Midbrain (tissue), 1 donor: ENCODE results near the gene GGTLC2.
"Not testable (repeated sequence)": the region's sequence is repeated elsewhere in the genome, so short reads cannot be mapped to it uniquely, and the experiment has no call there.

ENCODE experiments used
- DNase-seq: peaks from one replicate; lab custom pipeline; 2025; lab: John Stamatoyannopoulos, UW

GGTLC2 gene

GRCh38 chr22:22638313-22638712 is 6.1 kb upstream of the GGTLC2 start:
- DNase-seq: not testable (repeated sequence)

GRCh38 chr22:22642255-22642654 is 2.2 kb upstream of the GGTLC2 start:
- not testable (repeated sequence) for DNase-seq

DNA sequence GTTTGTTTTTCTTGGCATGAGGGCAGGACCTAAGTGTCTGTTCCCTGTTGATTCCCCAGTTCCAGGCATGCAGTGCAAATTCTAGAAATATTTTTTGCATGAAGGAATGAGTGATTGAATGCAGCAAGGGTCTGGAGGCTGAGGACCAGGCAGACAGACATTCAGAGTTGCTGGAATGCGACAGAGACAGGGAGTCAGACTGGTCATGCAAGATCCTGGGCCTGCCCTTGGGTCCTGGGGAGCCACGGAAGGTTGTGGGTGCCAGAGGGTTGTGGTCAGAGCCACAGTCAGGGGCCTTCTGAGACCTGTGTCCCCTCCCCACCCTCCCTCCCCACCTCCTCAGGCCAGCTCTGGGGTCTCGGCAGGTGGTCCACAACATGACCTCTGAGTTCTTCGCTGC is 1.6 kb downstream of the GGTLC2 start:
- DNase-seq: not testable (repeated sequence)

- not testable (repeated sequence) for DNase-seq
These were observed 3.5 kb downstream of the GGTLC2 start for GRCh38 chr22:22647952-22648351.

DNA sequence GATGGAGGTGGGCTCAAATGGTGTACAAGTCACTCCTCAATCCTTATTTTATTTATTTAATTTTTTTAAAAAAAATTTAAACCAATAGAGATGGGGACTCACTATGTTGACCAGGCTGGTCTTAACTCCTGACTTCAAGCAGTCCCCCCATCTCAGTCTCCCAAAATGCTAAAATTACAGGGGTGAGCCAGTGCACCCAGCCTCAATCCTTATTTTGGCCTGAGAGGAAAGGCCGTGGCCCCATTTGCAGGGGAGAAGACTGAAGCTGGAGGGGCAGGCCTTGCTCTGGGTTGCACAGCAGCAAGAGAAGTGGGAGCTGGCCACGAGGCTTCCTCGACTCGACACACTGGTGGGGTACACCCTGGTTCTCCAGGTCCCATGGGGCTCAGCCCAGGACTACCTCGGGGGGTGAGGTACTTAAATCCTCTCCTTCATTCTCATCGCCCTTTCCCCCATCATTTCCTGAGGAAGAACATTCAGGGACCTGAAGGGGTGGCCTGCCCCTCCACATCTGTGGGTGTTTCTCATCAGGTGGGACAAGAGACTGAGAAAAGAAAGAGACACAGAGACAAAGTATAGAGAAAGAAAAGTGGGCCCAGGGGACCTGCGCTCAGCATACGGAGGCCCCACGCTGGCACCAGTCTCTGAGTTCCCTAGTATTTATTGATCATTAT is 4.6 kb downstream of the GGTLC2 start:
- DNase-seq: not testable (repeated sequence)

GRCh38 chr22:22649761-22650160 is 5.3 kb downstream of the GGTLC2 start:
- DNase-seq: not testable (repeated sequence)

DNA sequence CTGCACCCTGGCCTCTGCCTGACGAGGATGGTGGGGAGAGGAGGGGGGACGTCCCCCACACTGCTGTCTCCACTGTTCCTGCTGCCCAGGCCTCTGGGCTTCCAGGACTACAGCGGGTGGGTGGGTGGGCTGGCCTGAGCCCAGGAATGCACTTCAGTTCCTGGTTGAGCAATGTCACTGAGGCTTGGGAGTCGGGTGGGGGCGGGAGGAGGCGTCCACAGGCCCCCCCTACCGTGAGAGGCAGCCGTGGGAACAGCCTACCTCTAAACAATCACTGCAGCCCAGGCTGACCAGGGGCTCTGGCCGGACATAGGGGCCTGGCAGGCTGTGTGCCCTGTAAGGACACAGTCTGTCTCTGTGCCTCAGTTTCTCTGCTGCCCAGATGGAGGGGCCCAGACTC is 6.0 kb downstream of the GGTLC2 start:
- not testable (repeated sequence) for DNase-seq

- not testable (repeated sequence) for DNase-seq
These were observed 6.5 kb downstream of the GGTLC2 start for GRCh38 chr22:22650803-22651515.

GRCh38 chr22:22651593-22651992 is 7.2 kb downstream of the GGTLC2 start:
- not testable (repeated sequence) for DNase-seq

DNA sequence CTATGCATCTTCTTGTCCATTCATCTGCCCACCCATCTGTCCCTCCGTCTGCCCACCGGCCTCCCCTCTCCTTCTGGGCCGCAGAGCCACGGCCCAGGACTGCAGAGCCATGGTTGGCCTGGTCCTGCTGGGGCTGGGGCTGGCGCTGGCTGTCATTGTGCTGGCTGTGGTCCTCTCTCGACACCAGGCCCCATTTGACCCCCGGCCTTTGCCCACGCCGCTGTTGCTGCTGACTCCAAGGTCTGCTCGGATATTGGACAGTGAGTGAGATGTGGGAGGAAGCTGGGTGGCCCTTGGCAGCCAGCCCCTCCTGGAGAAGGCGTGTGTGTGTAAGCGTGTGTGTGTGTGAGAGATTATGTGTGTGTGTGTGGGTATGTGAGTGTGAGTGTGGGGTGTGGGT is 7.7 kb downstream of the GGTLC2 start:
- not testable (repeated sequence) for DNase-seq

- DNase-seq: not testable (repeated sequence)
These were observed 8.2 kb downstream of the GGTLC2 start for GRCh38 chr22:22652573-22652972.

DNA sequence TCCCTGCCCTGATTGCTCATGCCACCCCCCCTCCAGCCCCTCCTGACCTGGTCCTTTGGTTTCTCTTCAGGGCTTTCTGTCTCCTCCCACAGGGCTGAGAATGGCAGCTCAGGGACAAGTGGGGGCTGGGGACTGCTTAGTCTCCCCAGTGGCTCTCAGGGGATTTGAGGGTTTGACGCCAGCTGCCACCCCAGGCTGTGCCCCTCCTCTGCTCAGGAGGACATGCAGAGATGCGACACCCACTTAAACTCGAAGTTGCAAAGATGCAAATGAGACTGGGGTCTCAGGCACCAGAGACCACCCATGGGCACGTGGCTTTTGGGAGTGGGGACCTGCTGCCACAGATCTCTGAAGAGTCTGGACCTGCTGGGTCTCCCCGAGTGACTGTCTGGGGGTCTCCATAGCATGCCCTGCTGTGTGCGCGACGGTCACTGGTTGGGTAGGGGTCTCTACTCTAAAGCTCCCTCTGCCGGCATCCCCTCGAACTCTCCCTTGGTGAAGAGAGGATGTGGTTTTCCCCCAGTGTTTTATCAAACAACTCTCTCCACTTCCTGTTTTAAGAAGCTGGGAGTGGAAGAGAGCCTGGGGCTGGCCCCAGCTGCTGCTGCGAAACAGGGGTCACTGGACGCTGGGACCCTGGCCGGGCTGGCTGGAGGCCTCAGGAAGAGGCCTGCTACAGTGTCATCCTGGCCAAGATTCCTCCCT is 9.4 kb downstream of the GGTLC2 start:
- DNase-seq: not testable (repeated sequence)

- DNase-seq: no peak
These were observed 11.3 kb downstream of the GGTLC2 start for GRCh38 chr22:22655452-22656290.

- DNase-seq: no peak
These were observed 13.3 kb downstream of the GGTLC2 start for GRCh38 chr22:22657712-22658111.

DNA sequence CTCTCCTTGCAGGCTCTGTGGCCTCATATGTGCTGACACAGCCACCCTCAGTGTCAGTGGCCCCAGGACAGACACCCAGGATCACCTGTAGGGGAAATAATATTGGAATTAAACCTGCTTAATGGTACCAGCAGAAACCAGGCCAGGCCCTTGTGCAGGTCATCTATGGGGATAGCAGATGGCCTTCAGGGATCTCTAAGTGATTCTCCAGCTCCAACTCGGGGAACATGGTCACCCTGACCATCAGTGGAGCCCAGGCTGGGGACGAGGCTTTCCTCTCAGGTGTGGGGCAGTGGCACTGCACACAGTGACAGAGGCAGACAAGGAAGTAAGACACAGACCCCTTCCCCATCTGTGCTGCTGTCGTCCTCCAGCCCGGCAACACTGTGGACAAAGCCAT is 16.9 kb downstream of the GGTLC2 start:
- no peak for DNase-seq

GRCh38 chr22:22662095-22662494 is 17.7 kb downstream of the GGTLC2 start:
- no peak for DNase-seq

- DNase-seq: no peak
These were observed 19.7 kb downstream of the GGTLC2 start for GRCh38 chr22:22663861-22664800.

GRCh38 chr22:22666307-22667091 is 22.1 kb downstream of the GGTLC2 start:
- DNase-seq: no peak

DNA sequence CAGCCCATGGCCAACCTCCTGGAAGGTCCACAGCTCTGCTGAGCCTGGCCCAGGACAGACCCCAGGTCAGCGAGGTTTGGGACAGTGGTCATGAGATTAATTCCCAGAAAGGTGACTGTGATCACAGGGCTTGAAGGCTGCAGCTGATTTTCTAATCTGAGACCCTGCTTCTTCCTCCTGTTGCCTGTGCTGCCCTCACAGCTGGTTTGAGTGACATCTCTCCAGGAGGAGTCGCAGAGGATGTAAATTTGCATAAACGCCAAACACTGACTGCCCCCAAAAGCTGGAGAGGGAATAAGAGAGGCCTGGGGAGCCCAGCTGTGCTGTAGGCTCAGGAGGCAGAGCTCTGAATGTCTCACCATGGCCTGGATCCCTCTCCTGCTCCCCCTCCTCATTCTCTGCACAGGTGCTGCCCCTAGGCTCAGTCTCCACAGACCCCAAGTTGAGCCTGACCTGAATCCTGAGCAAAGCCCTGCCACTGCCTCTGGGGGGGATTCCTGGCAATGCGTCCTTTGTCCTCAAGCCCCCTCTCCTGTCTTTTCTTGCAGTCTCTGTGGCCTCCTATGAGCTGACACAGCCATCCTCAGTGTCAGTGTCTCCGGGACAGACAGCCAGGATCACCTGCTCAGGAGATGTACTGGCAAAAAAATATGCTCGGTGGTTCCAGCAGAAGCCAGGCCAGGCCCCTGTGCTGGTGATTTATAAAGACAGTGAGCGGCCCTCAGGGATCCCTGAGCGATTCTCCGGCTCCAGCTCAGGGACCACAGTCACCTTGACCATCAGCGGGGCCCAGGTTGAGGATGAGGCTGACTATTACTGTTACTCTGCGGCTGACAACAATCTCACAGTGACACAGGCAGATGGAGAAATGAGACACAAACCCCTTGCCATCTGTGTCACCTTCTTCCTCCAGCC is 23.8 kb downstream of the GGTLC2 start:
- no peak for DNase-seq
